OCI-LY1 (cell line): Measurements from ENCODE around the gene SPATA9.

ENCODE experiments used
- CTCF ChIP-seq: fragments of 200-600 bp; sonication (generic), shearing (Covaris generic); IDR thresholded peaks from 2 replicates; pipeline ENCODE4 v1.5.1; 2017; ENCODE audit warnings: mild to moderate bottlenecking, antibody characterized with exemption, low read length, moderate library complexity, mixed read lengths
- EZH2 ChIP-seq: fragments of 200-600 bp; sonication (generic), shearing (Covaris generic); IDR thresholded peaks from 2 replicates; pipeline ENCODE4 v1.8.0; 2017; ENCODE audit warnings: borderline replicate concordance, mixed run types, mild to moderate bottlenecking, antibody characterized with exemption, low read length, moderate library complexity, mixed read lengths

DNA sequence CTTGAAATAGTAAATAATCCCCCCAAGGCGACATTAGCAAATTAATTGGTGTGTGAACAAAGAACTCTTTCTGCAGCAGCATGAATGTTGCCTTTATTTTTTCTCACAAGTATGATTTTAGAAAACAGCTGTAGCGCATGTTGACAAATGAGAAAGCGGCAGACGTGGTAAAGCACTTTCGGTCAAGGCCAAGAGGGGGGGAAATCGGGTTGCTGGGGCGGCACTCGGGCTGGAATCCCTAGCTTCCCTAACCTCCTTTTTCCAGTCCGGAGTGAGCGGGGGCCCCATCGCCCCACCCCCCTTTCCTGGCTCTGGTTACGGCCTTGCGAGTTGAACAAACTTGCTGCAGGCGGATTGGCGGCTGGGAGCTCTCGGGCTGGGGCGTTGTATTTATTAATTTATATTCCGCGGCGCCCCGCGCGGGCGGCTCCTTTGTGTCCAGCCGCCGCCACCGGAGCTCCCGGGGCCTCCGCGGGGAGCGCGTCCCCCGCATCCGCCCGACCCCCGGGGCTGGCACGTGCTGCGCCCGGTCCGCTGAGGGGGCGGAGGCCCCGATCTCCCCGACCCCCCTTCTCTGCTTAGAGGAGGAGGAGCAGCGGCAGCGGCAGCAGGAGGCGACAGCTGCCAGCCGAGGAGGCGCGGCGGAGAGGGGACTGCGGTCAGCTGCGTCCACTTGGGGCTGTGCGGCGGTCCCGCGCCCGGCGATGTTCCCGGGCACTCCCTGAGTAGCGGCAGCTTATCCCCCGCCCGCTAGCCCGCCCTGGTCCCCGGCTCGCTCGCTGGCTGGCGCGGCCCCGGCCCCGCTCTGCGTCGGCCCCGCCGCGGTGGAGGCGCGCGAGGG lies 48.2 kb upstream of the SPATA9 start, which contains the start of gene RHOBTB3:
- TF ChIP-seq CTCF (no peak), EZH2 (no peak)
